OCI-LY3 (cell line): Measurements from ENCODE around the gene TNK2.

Source experiments
- H2AFZ ChIP-seq: fragments of 200-600, 300-600 bp; shearing (Covaris generic); 2 replicates; pipeline ENCODE4 v1.6.0; 2014; ENCODE audit warnings: antibody characterized with exemption, low read depth, low read length
- H3K27ac ChIP-seq: fragments of 200-600, 300-600 bp; sonication (generic); 2 replicates; pipeline ENCODE4 v1.5.1; 2014; ENCODE audit warnings: mild to moderate bottlenecking, low read length, moderate library complexity, mixed read lengths
- H3K27me3 ChIP-seq: fragments of 200-600, 300-600 bp; sonication (generic); 2 replicates; pipeline ENCODE4 v1.6.1; 2014; ENCODE audit warnings: low read depth, low read length, mixed read lengths
- H3K36me3 ChIP-seq: fragments of 200-600, 300-600 bp; sonication (generic); replicated peaks from 2 replicates; pipeline ENCODE3; 2014; ENCODE audit warnings: low read depth, low read length, mixed read lengths
- H3K4me1 ChIP-seq: fragments of 300-600, 200-600 bp; sonication (generic); 2 replicates; pipeline ENCODE4 v1.6.1; 2014; ENCODE audit warnings: low read length, mixed read lengths
- H3K4me2 ChIP-seq: fragments of 200-600, 300-600 bp; sonication (generic); 2 replicates; pipeline ENCODE4 v1.6.1; 2014; ENCODE audit warnings: low read length, mixed read lengths
- H3K4me3 ChIP-seq: fragments of 300-600, 200-600 bp; sonication (generic); 2 replicates; pipeline ENCODE4 v1.5.1; 2014; ENCODE audit warnings: antibody characterized with exemption, mild to moderate bottlenecking, low read length, moderate library complexity
- H3K79me2 ChIP-seq: fragments of 300-600, 200-600 bp; shearing (Covaris generic); 2 replicates; pipeline ENCODE4 v1.6.1; 2014; ENCODE audit warnings: mild to moderate bottlenecking, low read length, mixed read lengths
- H3K9ac ChIP-seq: fragments of 300-600, 200-600 bp; shearing (Covaris generic); 2 replicates; pipeline ENCODE4 v1.6.0; 2014; ENCODE audit warnings: mild to moderate bottlenecking, low read length, moderate library complexity
- H3K9me3 ChIP-seq: fragments of 200-600, 300-600 bp; shearing (Covaris generic); 2 replicates; pipeline ENCODE4 v1.6.1; 2014; ENCODE audit warnings: low read length, mixed read lengths; ENCODE audit not compliant: insufficient read depth
- H4K20me1 ChIP-seq: fragments of 200-600, 300-600 bp; sonication (generic); 2 replicates; pipeline ENCODE4 v1.6.1; 2016; ENCODE audit warnings: low read length, mixed read lengths; ENCODE audit not compliant: insufficient read depth
- EZH2phosphoT487 ChIP-seq: fragments of 200-600 bp; shearing (Covaris generic); IDR thresholded peaks from 2 replicates; pipeline ENCODE4 v1.6.1; 2018; ENCODE audit warnings: antibody characterized with exemption, mixed run types, low read depth
- TF ChIP-seq, protein P1 (sequence below): fragments of 200-600, 300-600 bp; sonication (generic); IDR thresholded peaks from 2 replicates; pipeline ENCODE4 v1.5.1; 2014; ENCODE audit warnings: antibody characterized with exemption, low read length, low read depth

The TNK2 gene

DNA sequence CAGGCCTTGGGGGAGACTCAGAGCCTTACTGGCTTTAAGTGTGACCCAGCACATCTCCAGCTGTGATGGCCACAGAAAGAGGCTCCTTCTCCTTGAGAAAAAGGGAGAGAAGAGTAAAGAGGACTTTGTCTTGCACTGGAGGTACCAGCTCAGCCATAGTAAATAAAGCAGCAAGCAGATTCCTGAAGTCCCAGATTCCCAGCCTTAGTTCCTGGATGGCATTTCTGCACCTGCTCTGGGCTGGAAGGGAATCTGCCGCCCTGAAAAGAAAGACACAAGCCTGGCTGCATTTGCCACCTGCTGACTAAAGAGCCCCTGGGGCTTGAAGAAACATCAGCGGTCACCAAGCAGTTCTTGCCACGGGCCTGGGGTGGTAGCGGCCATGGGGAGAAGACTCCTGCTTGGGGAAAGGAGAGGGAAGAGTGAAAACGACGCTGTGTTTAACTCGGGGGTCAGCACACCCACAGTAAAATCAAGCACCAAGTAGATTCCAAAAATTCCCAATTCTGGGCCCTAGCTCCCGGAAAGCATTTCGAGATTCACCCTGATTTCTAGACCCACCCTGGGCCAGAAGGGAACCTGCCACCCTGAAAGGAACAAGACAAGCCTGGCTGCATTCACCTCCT lies 24.2 kb upstream of the TNK2 start:
- no peaks in the 10 kb centered on the region for H3K4me1 ChIP-seq
- no peak overlapping the region for H3K9ac ChIP-seq
- no peaks in the 10 kb centered on the region for H4K20me1 ChIP-seq
- no peak overlapping the region for H3K4me2 ChIP-seq
- no peak overlapping the region for H3K4me3 ChIP-seq
- no peaks in the 10 kb centered on the region for H3K79me2 ChIP-seq
- H3K36me3 ChIP-seq, result no peaks in the 10 kb centered on the region
- H3K9me3 ChIP-seq, result no peaks in the 10 kb centered on the region
- no peak overlapping the region for H3K27ac ChIP-seq
- TF ChIP-seq, protein P1, sequence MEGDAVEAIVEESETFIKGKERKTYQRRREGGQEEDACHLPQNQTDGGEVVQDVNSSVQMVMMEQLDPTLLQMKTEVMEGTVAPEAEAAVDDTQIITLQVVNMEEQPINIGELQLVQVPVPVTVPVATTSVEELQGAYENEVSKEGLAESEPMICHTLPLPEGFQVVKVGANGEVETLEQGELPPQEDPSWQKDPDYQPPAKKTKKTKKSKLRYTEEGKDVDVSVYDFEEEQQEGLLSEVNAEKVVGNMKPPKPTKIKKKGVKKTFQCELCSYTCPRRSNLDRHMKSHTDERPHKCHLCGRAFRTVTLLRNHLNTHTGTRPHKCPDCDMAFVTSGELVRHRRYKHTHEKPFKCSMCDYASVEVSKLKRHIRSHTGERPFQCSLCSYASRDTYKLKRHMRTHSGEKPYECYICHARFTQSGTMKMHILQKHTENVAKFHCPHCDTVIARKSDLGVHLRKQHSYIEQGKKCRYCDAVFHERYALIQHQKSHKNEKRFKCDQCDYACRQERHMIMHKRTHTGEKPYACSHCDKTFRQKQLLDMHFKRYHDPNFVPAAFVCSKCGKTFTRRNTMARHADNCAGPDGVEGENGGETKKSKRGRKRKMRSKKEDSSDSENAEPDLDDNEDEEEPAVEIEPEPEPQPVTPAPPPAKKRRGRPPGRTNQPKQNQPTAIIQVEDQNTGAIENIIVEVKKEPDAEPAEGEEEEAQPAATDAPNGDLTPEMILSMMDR, result no peak
- TF ChIP-seq EZH2phosphoT487, result no peak
- no peaks in the 10 kb centered on the region for H3K27me3 ChIP-seq
- no peak overlapping the region for H2AFZ ChIP-seq

DNA sequence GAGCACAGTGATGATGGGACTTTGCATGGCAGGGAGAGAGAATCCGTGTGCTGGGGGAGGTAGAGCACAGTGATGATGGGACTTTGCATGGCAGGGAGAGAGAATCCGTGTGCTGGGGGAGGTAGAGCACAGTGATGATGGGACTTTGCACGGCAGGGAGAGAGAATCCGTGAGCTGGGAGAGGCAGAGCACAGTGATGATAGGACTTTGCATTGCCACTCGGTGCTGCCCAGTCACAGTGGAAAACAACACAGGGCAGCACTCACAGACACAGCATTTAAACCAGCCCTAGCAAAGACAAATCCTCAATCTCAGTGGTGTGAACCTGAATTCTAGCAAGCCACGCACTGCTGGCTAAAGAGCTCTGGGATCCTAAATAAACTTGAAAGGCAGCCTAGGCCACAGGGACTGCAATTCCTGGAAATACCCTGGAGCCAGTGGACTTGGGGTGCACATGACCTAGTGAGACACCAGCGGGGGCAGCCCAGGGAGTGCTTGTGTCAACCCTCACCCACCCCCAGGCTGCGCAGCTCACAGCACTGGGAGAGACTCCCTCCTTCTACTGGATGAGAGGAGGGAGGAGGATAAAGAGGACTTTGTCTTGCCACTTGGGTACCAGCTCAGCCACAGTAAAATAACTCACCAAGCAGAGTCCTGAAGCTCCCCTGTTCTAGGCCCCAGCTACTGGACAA lies 23.4 kb upstream of the TNK2 start:
- no peak overlapping the region for H3K4me2 ChIP-seq
- H3K9me3 ChIP-seq, result no peaks in the 10 kb centered on the region
- no peaks in the 10 kb centered on the region for H3K4me1 ChIP-seq
- H3K9ac ChIP-seq, result no peak overlapping the region
- no peak overlapping the region for H3K27ac ChIP-seq
- H3K27me3 ChIP-seq, result no peaks in the 10 kb centered on the region
- no peaks in the 10 kb centered on the region for H3K36me3 ChIP-seq
- no peak for TF ChIP-seq EZH2phosphoT487
- TF ChIP-seq, protein P1, result no peak
- H3K79me2 ChIP-seq, result no peaks in the 10 kb centered on the region
- no peaks in the 10 kb centered on the region for H4K20me1 ChIP-seq
- no peak overlapping the region for H2AFZ ChIP-seq
- H3K4me3 ChIP-seq, result no peak overlapping the region

DNA sequence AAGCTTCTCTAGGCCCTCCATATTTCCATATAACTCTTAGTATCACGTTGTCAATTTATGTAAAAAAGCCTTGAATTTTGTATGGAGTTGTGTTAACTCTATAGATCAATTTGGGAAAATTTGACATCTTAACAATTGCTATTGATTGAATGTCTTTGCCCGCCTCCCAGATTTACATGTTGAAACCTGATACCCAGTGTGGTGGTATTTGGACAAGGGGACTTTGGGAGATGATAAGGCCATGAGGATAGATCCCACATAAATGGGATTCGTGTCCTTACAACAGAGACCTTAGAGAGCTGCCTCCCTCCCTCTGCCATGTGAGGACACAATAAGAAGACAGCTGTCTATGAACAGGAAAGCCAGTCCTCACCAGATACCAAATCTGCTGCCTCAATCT lies 21.1 kb upstream of the TNK2 start:
- H3K79me2 ChIP-seq, result no peaks in the 10 kb centered on the region
- H3K9me3 ChIP-seq, result no peaks in the 10 kb centered on the region
- H3K27me3 ChIP-seq, result no peaks in the 10 kb centered on the region
- no peaks in the 10 kb centered on the region for H3K36me3 ChIP-seq
- H3K9ac ChIP-seq, result no peak overlapping the region
- H3K4me3 ChIP-seq, result no peak overlapping the region
- no peaks in the 10 kb centered on the region for H3K4me1 ChIP-seq
- H4K20me1 ChIP-seq, result no peaks in the 10 kb centered on the region
- TF ChIP-seq, protein P1, result no peak
- no peak for TF ChIP-seq EZH2phosphoT487
- no peak overlapping the region for H3K27ac ChIP-seq
- H3K4me2 ChIP-seq, result no peak overlapping the region
- H2AFZ ChIP-seq, result no peak overlapping the region

DNA sequence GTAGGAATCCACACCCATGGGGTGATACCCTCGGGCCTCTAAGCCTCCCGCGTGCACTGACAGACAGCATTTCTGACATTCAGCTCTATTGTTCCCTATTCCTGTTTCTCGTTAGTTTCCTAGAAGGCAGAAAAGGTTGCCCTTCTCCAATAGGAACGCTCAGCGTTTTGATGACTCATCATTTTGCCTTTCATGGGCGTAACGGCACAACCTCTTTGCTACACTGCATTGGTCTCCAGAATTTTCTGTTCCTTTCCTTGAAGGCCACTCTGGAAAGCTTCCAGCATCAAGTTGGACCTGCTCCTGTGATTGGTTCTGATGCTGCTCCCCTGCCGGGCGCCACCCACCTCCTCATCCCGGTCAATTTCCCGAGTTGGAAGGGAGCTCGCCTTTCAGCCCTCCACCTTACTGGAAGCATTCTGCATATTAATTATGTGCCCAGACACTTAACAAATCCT lies 13.0 kb upstream of the TNK2 start:
- Histone ChIP-seq H3K4me2 (no peak overlapping the region), H3K79me2 (no peaks in the 10 kb centered on the region), H3K4me3 (no peak overlapping the region), H3K9me3 (no peaks in the 10 kb centered on the region), H3K27ac (no peak overlapping the region), H4K20me1 (no peaks in the 10 kb centered on the region), H2AFZ (no peak overlapping the region), H3K9ac (no peak overlapping the region), H3K27me3 (peaks cover 10% of the 10 kb centered on the region), H3K36me3 (no peaks in the 10 kb centered on the region), H3K4me1 (no peaks in the 10 kb centered on the region)
- no peak for TF ChIP-seq EZH2phosphoT487
- TF ChIP-seq, protein P1, result no peak
